Osteocyte (in vitro differentiated cells): ENCODE results near the gene IL3RA. TPM values are rescaled to one million over a fixed set of nuclear protein-coding genes. Genes with fewer than 3 reads are reported as not detected.
"Not testable (repeated sequence)": the region's sequence is repeated elsewhere in the genome, so short reads cannot be mapped to it uniquely, and the experiment has no call there.

Source experiments
- DNase-seq: peaks from one replicate; pipeline ENCODE4 v3.0.0; 2021; ENCODE audit warnings: mixed read lengths; ENCODE audit not compliant: unreplicated experiment; ENCODE audit errors: extremely low spot score
- H3K27ac Mint-ChIP-seq: one replicate; pipeline ENCODE4 v1.8.0; 2021; ENCODE audit warnings: mild to moderate bottlenecking, mixed read lengths; ENCODE audit not compliant: unreplicated experiment
- H3K27me3 Mint-ChIP-seq: one replicate; pipeline ENCODE4 v1.8.0; 2021; ENCODE audit warnings: mixed read lengths; ENCODE audit not compliant: unreplicated experiment
- H3K36me3 Mint-ChIP-seq: one replicate; pipeline ENCODE4 v1.8.0; 2021; ENCODE audit warnings: mixed read lengths; ENCODE audit not compliant: unreplicated experiment
- H3K4me1 Mint-ChIP-seq: one replicate; pipeline ENCODE4 v1.8.0; 2021; ENCODE audit warnings: mixed read lengths; ENCODE audit not compliant: unreplicated experiment
- H3K4me3 Mint-ChIP-seq: one replicate; pipeline ENCODE4 v1.8.0; 2021; ENCODE audit warnings: mild to moderate bottlenecking, moderate library complexity, mixed read lengths; ENCODE audit not compliant: unreplicated experiment
- H3K9me3 Mint-ChIP-seq: one replicate; pipeline ENCODE4 v1.8.0; 2021; ENCODE audit warnings: mixed read lengths; ENCODE audit not compliant: unreplicated experiment
- total RNA-seq: library from RNA; stranded (reverse); gene quantifications from 2 replicates; pipeline ENCODE4 v1.2.1, GENCODE V29; 2021
- TF ChIP-seq, protein P1 (sequence below): fragments of 200-600 bp; sonication (generic); IDR thresholded peaks from 2 replicates; pipeline ENCODE4 v1.5.0; 2021; ENCODE audit warnings: antibody characterized with exemption, mild to moderate bottlenecking, moderate library complexity

Gene IL3RA
- total RNA-seq, 1 donor from 2014 or later, result 0.24 TPM

DNA sequence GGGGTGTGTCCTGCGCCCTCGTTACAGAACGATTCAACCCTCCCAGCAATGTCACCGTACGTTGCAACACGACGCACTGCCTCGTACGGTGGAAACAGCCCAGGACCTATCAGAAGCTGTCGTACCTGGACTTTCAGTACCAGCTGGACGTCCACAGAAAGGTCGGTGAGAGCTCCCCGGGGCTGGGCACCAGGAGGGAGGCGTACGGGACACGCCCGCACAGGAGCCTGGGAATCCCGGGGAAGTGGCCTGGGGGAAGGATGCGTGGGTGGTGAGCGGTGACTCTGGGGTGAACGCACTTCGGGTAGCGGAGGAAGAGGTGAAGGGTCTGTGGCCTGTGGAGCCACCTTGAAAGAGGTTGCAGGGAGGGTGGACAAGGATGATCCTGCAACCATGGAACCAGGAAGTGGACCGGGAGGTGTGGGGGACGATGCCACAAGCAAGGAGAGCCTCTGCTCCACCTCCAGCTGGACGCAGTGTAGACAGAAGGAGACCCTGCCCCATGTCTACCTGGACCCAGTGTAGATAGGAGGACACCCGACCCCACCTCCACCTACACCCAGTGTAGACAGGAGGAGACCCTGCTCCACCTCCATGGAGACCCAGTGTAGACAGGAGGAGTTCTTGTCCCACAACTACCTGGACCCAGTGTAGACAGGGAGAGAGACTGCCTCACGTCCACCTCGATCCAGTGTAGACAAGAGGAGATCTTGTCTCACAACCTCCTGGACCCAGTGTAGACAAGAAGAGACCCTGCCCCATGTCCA lies 42.1 kb upstream of the IL3RA start:
- Mint-ChIP-seq H3K27ac (no peak overlapping the region), H3K4me1 (no peaks in the 10 kb centered on the region), H3K9me3 (peaks cover 2% of the 10 kb centered on the region), H3K36me3 (no peaks in the 10 kb centered on the region), H3K27me3 (no peaks in the 10 kb centered on the region), H3K4me3 (no peak overlapping the region)
- TF ChIP-seq, protein P1, sequence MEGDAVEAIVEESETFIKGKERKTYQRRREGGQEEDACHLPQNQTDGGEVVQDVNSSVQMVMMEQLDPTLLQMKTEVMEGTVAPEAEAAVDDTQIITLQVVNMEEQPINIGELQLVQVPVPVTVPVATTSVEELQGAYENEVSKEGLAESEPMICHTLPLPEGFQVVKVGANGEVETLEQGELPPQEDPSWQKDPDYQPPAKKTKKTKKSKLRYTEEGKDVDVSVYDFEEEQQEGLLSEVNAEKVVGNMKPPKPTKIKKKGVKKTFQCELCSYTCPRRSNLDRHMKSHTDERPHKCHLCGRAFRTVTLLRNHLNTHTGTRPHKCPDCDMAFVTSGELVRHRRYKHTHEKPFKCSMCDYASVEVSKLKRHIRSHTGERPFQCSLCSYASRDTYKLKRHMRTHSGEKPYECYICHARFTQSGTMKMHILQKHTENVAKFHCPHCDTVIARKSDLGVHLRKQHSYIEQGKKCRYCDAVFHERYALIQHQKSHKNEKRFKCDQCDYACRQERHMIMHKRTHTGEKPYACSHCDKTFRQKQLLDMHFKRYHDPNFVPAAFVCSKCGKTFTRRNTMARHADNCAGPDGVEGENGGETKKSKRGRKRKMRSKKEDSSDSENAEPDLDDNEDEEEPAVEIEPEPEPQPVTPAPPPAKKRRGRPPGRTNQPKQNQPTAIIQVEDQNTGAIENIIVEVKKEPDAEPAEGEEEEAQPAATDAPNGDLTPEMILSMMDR, result no peak
- no peak for DNase-seq

DNA sequence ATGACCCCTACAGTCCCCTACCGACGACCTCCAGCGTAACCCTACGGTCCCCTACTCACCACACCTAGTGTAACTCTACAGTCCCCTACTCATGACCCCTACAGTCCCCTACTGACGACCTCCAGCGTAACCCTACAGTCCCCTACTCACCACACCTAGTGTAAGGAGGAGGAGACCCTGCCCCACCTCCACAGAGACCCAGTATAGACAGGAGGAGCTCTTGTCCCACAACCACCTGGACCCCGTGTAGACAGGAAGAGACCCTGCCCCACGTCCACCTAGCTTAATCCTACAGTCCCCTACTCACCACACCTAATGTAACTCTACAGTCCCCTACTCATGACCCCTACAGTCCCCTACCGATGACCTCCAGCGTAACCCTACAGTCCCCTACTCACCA lies 41.0 kb upstream of the IL3RA start:
- TF ChIP-seq, protein P1, result no peak
- DNase-seq, result no peak
- Mint-ChIP-seq H3K9me3 (no peaks in the 10 kb centered on the region), H3K27me3 (no peaks in the 10 kb centered on the region), H3K4me3 (no peak overlapping the region), H3K36me3 (no peaks in the 10 kb centered on the region), H3K4me1 (no peaks in the 10 kb centered on the region), H3K27ac (no peak overlapping the region)

DNA sequence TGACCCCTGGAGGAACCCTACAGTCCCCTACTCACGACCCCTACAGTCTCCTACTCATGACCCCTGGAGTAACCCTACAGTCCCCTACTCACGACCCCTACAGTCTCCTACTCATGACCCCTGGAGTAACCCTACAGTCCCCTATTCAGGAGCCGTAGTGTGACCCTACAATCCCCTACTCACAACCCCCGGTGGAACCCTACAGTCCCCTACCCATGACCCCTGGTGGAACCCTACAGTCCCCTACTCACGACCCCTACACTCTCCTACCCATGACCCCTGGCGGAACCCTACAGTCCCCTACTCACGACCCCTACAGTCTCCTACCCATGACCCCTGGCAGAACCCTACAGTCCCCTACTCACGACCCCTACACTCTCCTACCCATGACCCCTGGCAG lies 39.0 kb upstream of the IL3RA start:
- H3K27ac Mint-ChIP-seq, H3K4me1 Mint-ChIP-seq, H3K9me3 Mint-ChIP-seq, H3K36me3 Mint-ChIP-seq, DNase-seq, H3K4me3 Mint-ChIP-seq, H3K27me3 Mint-ChIP-seq: not testable (repeated sequence)

DNA sequence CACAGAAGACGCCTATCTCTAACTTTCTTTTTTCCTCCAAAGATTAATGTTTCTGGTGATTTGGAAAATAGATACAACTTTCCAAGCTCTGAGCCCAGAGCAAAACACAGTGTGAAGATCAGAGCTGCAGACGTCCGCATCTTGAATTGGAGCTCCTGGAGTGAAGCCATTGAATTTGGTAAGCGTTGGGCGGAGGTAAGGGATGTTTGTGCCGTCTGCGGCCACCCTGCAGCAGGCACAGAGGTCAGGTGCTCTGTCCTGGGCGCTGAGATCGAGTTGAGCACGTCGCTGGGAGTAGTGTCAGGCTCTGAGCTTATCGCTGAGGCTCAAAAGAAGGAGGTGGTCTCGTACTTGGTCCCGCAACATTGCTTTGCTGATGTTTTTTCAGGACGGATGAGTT lies 36.1 kb upstream of the IL3RA start:
- H3K9me3 Mint-ChIP-seq, result no peaks in the 10 kb centered on the region
- no peak overlapping the region for H3K4me3 Mint-ChIP-seq
- no peak for DNase-seq
- no peak overlapping the region for H3K27ac Mint-ChIP-seq
- no peaks in the 10 kb centered on the region for H3K36me3 Mint-ChIP-seq
- H3K4me1 Mint-ChIP-seq, result no peaks in the 10 kb centered on the region
- no peaks in the 10 kb centered on the region for H3K27me3 Mint-ChIP-seq
- TF ChIP-seq, protein P1, result no peak

DNA sequence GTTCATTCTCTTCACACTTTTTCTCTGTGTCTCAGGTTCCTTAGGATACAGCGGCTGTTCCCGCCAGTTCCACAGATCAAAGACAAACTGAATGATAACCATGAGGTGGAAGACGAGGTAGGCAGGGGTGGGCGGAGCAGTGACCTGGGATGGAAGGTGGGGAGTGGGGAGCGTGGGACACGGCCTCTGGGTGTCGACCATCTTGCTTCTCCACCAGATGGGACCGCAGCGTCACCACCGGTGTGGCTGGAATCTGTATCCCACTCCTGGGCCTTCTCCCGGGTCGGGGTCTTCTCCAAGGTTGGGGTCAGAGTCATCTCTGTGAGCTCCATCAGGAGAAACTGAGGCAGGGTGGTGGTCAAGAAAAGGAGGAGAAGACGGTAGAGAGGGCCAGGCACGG lies 31.2 kb upstream of the IL3RA start:
- Mint-ChIP-seq H3K4me3 (no peak overlapping the region), H3K9me3 (no peaks in the 10 kb centered on the region), H3K36me3 (no peaks in the 10 kb centered on the region), H3K4me1 (no peaks in the 10 kb centered on the region), H3K27me3 (no peaks in the 10 kb centered on the region), H3K27ac (no peak overlapping the region)
- DNase-seq, result no peak
- TF ChIP-seq, protein P1, result no peak
